ENCODE measurements around the gene AKR1C2. TPM values are rescaled to one million over a fixed set of nuclear protein-coding genes. Genes with fewer than 3 reads are reported as not detected.
"Not testable (repeated sequence)": the region's sequence is repeated elsewhere in the genome, so short reads cannot be mapped to it uniquely, and the experiment has no call there.

The AKR1C2 gene
- total RNA-seq, 3 donors from 2014 or later (not counting 1 experiment from before 2014, with no cell fraction given): not detected

DNA sequence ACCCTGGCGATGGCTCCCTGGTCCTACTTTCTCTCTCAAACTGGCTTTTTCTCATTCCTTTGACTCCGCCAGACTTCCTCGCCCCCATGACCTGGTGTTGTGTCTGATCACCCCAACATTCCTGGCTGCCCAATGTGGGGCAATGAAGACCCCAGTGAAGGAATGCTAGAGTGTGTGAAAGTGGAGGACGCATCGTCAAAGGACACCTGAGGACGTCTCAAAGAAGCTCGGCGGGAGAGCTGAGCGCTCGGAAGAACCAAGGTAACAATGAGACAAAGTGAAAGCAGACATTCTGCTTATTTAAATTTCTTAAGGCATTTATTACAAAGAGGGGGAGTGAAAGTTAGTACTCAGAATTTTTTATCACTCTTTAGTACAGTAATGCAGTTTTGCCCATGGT lies 31.7 kb upstream of the AKR1C2 start:
- no peak for TF ChIP-seq CTCF (IDR thresholded peaks at IDR 0.05)
- DNase-seq (no peak), ATAC-seq (no peak)
- H3K4me1 Mint-ChIP-seq: peaks cover 0 to 5% of the 10 kb centered on the region in 2 donors
- Histone ChIP-seq H3K27ac (ENCODE audit: low read length) (no peak overlapping the region), H3K4me3 (ENCODE audit: low read length) (no peak overlapping the region), H3K4me1 (ENCODE audit: control insufficient read depth, insufficient read depth, low read length) (no peaks in the 10 kb centered on the region), H3K36me3 (ENCODE audit: control insufficient read depth, insufficient read depth, low read length) (no peaks in the 10 kb centered on the region), H3K27me3 (ENCODE audit: control insufficient read depth, insufficient read depth, low read length) (no peaks in the 10 kb centered on the region), H3K9me3 (ENCODE audit: control insufficient read depth, insufficient read depth, low read length) (peaks cover 13% of the 10 kb centered on the region)
- H3K4me3 Mint-ChIP-seq: no peak overlapping the region
- H3K36me3 Mint-ChIP-seq: peaks cover 28% of the 10 kb centered on the region
- H3K27ac Mint-ChIP-seq: no peak overlapping the region
- intact Hi-C loops (cut with micrococcal nuclease): no loop called here
- H3K9me3 Mint-ChIP-seq: peaks cover 6 to 14% of the 10 kb centered on the region in 2 donors
- peaks cover 2 to 11% of the 10 kb centered on the region in 2 donors for H3K27me3 Mint-ChIP-seq (ENCODE audit: low read depth in 2 of 2)
- 91% methylated on average over 10 of the region's 10 CpGs for WGBS (ENCODE audit: insufficient coverage)

- H3K9me3 Mint-ChIP-seq: peaks cover 6 to 20% of the 10 kb centered on the region in 2 donors
- H3K4me3 ChIP-seq (ENCODE audit: low read length): no peak overlapping the region
- intact Hi-C loops (cut with micrococcal nuclease): no loop called here
- peaks cover 0 to 5% of the 10 kb centered on the region in 2 donors for H3K4me1 Mint-ChIP-seq
- DNase-seq: no peak
- no peak overlapping the region for H3K4me3 Mint-ChIP-seq
- no peak for ATAC-seq
- no peak overlapping the region for H3K27ac Mint-ChIP-seq
- H3K9me3 ChIP-seq (ENCODE audit: control insufficient read depth, insufficient read depth, low read length): peaks cover 13% of the 10 kb centered on the region
- no peak for TF ChIP-seq CTCF (IDR thresholded peaks at IDR 0.05)
- H3K27ac ChIP-seq (ENCODE audit: low read length): no peak overlapping the region
- H3K4me1 ChIP-seq (ENCODE audit: control insufficient read depth, insufficient read depth, low read length): no peaks in the 10 kb centered on the region
- H3K27me3 ChIP-seq (ENCODE audit: control insufficient read depth, insufficient read depth, low read length): no peaks in the 10 kb centered on the region
- peaks cover 2 to 11% of the 10 kb centered on the region in 2 donors for H3K27me3 Mint-ChIP-seq (ENCODE audit: low read depth in 2 of 2)
- H3K36me3 Mint-ChIP-seq: peaks cover 34% of the 10 kb centered on the region
- no peaks in the 10 kb centered on the region for H3K36me3 ChIP-seq (ENCODE audit: control insufficient read depth, insufficient read depth, low read length)
These were observed 30.9 kb upstream of the AKR1C2 start for GRCh38 chr10:5034588-5034987.

GRCh38 chr10:5033061-5033778 lies 29.6 kb upstream of the AKR1C2 start:
- H3K27ac ChIP-seq (ENCODE audit: low read length): no peak overlapping the region
- no peak overlapping the region for H3K4me3 Mint-ChIP-seq

DNA sequence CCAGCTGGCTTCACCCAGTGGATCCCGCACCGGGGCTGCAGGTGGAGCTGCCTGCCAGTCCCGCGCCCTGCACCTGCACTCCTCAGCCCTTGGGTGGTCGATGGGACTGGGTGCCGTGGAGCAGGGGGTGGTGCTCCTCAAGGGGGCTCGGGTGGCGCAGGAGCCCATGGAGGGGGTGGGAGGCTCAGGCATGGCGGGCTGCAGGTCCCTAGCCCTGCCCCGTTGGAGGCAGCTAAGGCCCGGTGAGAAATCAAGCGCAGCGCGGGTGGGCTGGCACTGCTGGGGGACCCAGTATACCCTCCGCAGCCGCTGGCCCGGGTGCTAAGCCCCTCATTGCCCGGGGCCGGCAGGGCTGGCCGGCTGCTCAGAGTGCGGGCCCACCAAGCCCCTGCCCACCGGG lies 28.8 kb upstream of the AKR1C2 start:
- ATAC-seq; H3K4me1 Mint-ChIP-seq; H3K36me3 ChIP-seq (ENCODE audit: control insufficient read depth, insufficient read depth, low read length); H3K4me3 Mint-ChIP-seq; H3K4me1 ChIP-seq (ENCODE audit: control insufficient read depth, insufficient read depth, low read length); intact Hi-C loops (cut with micrococcal nuclease); H3K27ac Mint-ChIP-seq; H3K27ac ChIP-seq (ENCODE audit: low read length); H3K4me3 ChIP-seq (ENCODE audit: low read length); H3K27me3 ChIP-seq (ENCODE audit: control insufficient read depth, insufficient read depth, low read length); DNase-seq: not testable (repeated sequence)
- peaks cover 2 to 11% of the 10 kb centered on the region in 2 donors for H3K27me3 Mint-ChIP-seq (ENCODE audit: low read depth in 2 of 2)
- peaks cover 34% of the 10 kb centered on the region for H3K36me3 Mint-ChIP-seq
- peaks cover 6 to 20% of the 10 kb centered on the region in 2 donors for H3K9me3 Mint-ChIP-seq
- H3K9me3 ChIP-seq (ENCODE audit: control insufficient read depth, insufficient read depth, low read length): peaks cover 13% of the 10 kb centered on the region
- 85% methylated on average over 22 of the region's 22 CpGs for WGBS (ENCODE audit: insufficient coverage)

More at GRCh38 chr10:5033061-5033778, 29.6 kb upstream of the AKR1C2 start:
- Histone ChIP-seq H3K4me1 (ENCODE audit: control insufficient read depth, insufficient read depth, low read length) (no peaks in the 10 kb centered on the region), H3K36me3 (ENCODE audit: control insufficient read depth, insufficient read depth, low read length) (no peaks in the 10 kb centered on the region), H3K4me3 (ENCODE audit: low read length) (no peak overlapping the region), H3K9me3 (ENCODE audit: control insufficient read depth, insufficient read depth, low read length) (peaks cover 13% of the 10 kb centered on the region), H3K27me3 (ENCODE audit: control insufficient read depth, insufficient read depth, low read length) (no peaks in the 10 kb centered on the region)
- no CpG with 5 or more reads among the region's 2 CpGs for WGBS (ENCODE audit: insufficient coverage)
- Mint-ChIP-seq H3K36me3 (peaks cover 34% of the 10 kb centered on the region), H3K27ac (no peak overlapping the region), H3K4me1 (peaks cover 0 to 5% of the 10 kb centered on the region in 2 donors), H3K9me3 (peaks cover 6 to 20% of the 10 kb centered on the region in 2 donors), H3K27me3 (ENCODE audit: low read depth in 2 of 2) (peaks cover 2 to 11% of the 10 kb centered on the region in 2 donors)
- DNase-seq (no peak), ATAC-seq (no peak)
- intact Hi-C loops (cut with micrococcal nuclease): no loop called here
- no peak for TF ChIP-seq CTCF (IDR thresholded peaks at IDR 0.05)

GRCh38 chr10:5031588-5031987 lies 27.9 kb upstream of the AKR1C2 start:
- H3K4me1 Mint-ChIP-seq; H3K4me1 ChIP-seq (ENCODE audit: control insufficient read depth, insufficient read depth, low read length); H3K4me3 ChIP-seq (ENCODE audit: low read length); H3K27me3 ChIP-seq (ENCODE audit: control insufficient read depth, insufficient read depth, low read length); DNase-seq; intact Hi-C loops (cut with micrococcal nuclease); H3K27ac Mint-ChIP-seq; H3K4me3 Mint-ChIP-seq; H3K27me3 Mint-ChIP-seq (ENCODE audit: low read depth in 2 of 2); ATAC-seq; H3K27ac ChIP-seq (ENCODE audit: low read length); H3K36me3 ChIP-seq (ENCODE audit: control insufficient read depth, insufficient read depth, low read length): not testable (repeated sequence)
- Mint-ChIP-seq H3K9me3 (peaks cover 6 to 20% of the 10 kb centered on the region in 2 donors), H3K36me3 (peaks cover 34% of the 10 kb centered on the region)
- H3K9me3 ChIP-seq (ENCODE audit: control insufficient read depth, insufficient read depth, low read length): peaks cover 13% of the 10 kb centered on the region
- 61% methylated on average over 4 of the region's 4 CpGs for WGBS (ENCODE audit: insufficient coverage)

Measured in natural killer cell (primary cell).